ENCODE results near the gene HCFC1.

The HCFC1 gene

GRCh38 chrX:153971450-153972367 lies at the start of gene HCFC1:
TSS of gene HCFC1 (minus strand) at chrX:153971818. CDS start at chrX:153970840, 978 bp downstream.
- peak; percentile 96 for DNase-seq

- DNase-seq = peak; percentile 52
Measured at GRCh38 chrX:154021131-154021611, 49.6 kb upstream of the HCFC1 start.

GRCh38 chrX:154020536-154021115 lies 49.0 kb upstream of the HCFC1 start:
- DNase-seq = peak; percentile 40

- peak; percentile 76 for DNase-seq
Measured at GRCh38 chrX:154019633-154020528, 48.3 kb upstream of the HCFC1 start, which contains the start of gene IRAK1. TSS of gene IRAK1 (minus strand) at chrX:154019902. CDS start at chrX:154019812, 90 bp downstream.

GRCh38 chrX:154019061-154019621 lies 47.5 kb upstream of the HCFC1 start:
- DNase-seq = no peak

- DNase-seq = no peak
Measured at GRCh38 chrX:154018518-154019060, 47.0 kb upstream of the HCFC1 start.

GRCh38 chrX:154017766-154018517 lies 46.3 kb upstream of the HCFC1 start:
- DNase-seq = no peak

- DNase-seq = no peak
Measured at GRCh38 chrX:154016366-154017076, 44.9 kb upstream of the HCFC1 start.

- no peak for DNase-seq
Measured at GRCh38 chrX:154015581-154016264, 44.1 kb upstream of the HCFC1 start.

GRCh38 chrX:154014429-154015380 lies 43.1 kb upstream of the HCFC1 start:
- no peak for DNase-seq

- peak; percentile 71 for DNase-seq
Measured at GRCh38 chrX:154013614-154014360, 42.2 kb upstream of the HCFC1 start.

- no peak for DNase-seq
Measured at GRCh38 chrX:154013001-154013421, 41.4 kb upstream of the HCFC1 start.

GRCh38 chrX:154012336-154012991 lies 40.8 kb upstream of the HCFC1 start:
- no peak for DNase-seq

- DNase-seq = no peak
Measured at GRCh38 chrX:154011376-154012335, 40.0 kb upstream of the HCFC1 start.

- DNase-seq = no peak
Measured at GRCh38 chrX:154010330-154011087, 38.9 kb upstream of the HCFC1 start.

GRCh38 chrX:154008521-154008920 lies 36.9 kb upstream of the HCFC1 start:
- no peak for DNase-seq

Data from hematopoietic multipotent progenitor cell treated with erythropoietin and hydrocortisone succinate and interleukin-3 and kit ligand, for 4 days (in vitro differentiated cells).